Measurements from ENCODE around the gene NDRG3.

DNA sequence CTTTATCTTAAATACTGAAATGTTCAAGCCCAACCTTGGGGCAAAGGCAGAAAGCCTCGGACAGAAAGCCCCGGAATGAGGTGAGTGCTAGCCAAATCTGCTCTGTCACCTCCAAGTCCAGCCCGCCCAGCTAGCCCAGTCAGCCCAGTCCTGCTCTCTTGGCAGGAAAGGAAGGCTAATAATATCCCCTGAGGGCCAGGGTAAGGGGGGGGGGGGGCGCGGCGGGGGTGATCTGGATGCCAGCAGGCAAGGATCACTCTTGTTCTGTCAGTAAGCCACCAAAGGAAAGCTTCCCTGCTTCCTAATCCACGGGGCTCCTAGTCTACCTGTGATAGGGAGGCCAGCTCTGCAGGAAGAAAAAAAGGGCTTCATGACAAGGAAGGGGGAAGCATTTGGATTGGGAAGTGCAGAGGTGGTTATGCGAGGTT lies 1.1 kb downstream of the NDRG3 start:
- TF ChIP-seq, protein P1, sequence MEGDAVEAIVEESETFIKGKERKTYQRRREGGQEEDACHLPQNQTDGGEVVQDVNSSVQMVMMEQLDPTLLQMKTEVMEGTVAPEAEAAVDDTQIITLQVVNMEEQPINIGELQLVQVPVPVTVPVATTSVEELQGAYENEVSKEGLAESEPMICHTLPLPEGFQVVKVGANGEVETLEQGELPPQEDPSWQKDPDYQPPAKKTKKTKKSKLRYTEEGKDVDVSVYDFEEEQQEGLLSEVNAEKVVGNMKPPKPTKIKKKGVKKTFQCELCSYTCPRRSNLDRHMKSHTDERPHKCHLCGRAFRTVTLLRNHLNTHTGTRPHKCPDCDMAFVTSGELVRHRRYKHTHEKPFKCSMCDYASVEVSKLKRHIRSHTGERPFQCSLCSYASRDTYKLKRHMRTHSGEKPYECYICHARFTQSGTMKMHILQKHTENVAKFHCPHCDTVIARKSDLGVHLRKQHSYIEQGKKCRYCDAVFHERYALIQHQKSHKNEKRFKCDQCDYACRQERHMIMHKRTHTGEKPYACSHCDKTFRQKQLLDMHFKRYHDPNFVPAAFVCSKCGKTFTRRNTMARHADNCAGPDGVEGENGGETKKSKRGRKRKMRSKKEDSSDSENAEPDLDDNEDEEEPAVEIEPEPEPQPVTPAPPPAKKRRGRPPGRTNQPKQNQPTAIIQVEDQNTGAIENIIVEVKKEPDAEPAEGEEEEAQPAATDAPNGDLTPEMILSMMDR (IDR thresholded peaks at IDR 0.05): no peak
- TF ChIP-seq SMC3 (IDR thresholded peaks at IDR 0.05; ENCODE audit: low read depth, low read length) (no peak), EZH2phosphoT487 (IDR thresholded peaks at IDR 0.05; ENCODE audit: borderline replicate concordance, low read depth) (no peak)
- TF ChIP-seq, protein P2, sequence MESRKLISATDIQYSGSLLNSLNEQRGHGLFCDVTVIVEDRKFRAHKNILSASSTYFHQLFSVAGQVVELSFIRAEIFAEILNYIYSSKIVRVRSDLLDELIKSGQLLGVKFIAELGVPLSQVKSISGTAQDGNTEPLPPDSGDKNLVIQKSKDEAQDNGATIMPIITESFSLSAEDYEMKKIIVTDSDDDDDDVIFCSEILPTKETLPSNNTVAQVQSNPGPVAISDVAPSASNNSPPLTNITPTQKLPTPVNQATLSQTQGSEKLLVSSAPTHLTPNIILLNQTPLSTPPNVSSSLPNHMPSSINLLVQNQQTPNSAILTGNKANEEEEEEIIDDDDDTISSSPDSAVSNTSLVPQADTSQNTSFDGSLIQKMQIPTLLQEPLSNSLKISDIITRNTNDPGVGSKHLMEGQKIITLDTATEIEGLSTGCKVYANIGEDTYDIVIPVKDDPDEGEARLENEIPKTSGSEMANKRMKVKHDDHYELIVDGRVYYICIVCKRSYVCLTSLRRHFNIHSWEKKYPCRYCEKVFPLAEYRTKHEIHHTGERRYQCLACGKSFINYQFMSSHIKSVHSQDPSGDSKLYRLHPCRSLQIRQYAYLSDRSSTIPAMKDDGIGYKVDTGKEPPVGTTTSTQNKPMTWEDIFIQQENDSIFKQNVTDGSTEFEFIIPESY (IDR thresholded peaks at IDR 0.05; ENCODE audit: borderline replicate concordance, low read depth): no peak
- TF ChIP-seq, protein P3, sequence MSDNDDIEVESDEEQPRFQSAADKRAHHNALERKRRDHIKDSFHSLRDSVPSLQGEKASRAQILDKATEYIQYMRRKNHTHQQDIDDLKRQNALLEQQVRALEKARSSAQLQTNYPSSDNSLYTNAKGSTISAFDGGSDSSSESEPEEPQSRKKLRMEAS (IDR thresholded peaks at IDR 0.05; ENCODE audit: low read depth): no peak
